ENCODE measurements around the gene ATP5F1E.
"Not testable (repeated sequence)": the region's sequence is repeated elsewhere in the genome, so short reads cannot be mapped to it uniquely, and the experiment has no call there.

ATP5F1E gene

GRCh38 chr20:59042796-59043631 is 10.9 kb upstream of the ATP5F1E start:
- peak; percentile 96 for DNase-seq

- DNase-seq = no peak
Measured at GRCh38 chr20:59042151-59042795, 10.1 kb upstream of the ATP5F1E start, which contains the start of gene PRELID3B. Gene PRELID3B (minus strand): TSS chr20:59042786. CDS start chr20:59042730, 56 bp downstream.

- DNase-seq = not testable (repeated sequence)
Measured at GRCh38 chr20:59041487-59041886, 9.4 kb upstream of the ATP5F1E start.

- no peak for DNase-seq
Measured at GRCh38 chr20:59040667-59041066, 8.5 kb upstream of the ATP5F1E start.

- DNase-seq = no peak
Measured at GRCh38 chr20:59039233-59039632, 7.1 kb upstream of the ATP5F1E start.

GRCh38 chr20:59037386-59037785 is 5.3 kb upstream of the ATP5F1E start:
- no peak for DNase-seq

- no peak for DNase-seq
Measured at GRCh38 chr20:59035381-59035780, 3.2 kb upstream of the ATP5F1E start.

- no peak for DNase-seq
Measured at GRCh38 chr20:59033616-59034165, 1.6 kb upstream of the ATP5F1E start.

- DNase-seq = no peak
Measured at GRCh38 chr20:59033093-59033492, 958 bp upstream of the ATP5F1E start.

- DNase-seq = no peak
Measured at GRCh38 chr20:59032713-59033059, 551 bp upstream of the ATP5F1E start.

GRCh38 chr20:59031564-59032022 is 542 bp downstream of the ATP5F1E start:
- DNase-seq = no peak

GRCh38 chr20:59030911-59031563 is 1.1 kb downstream of the ATP5F1E start:
- DNase-seq = no peak

- no peak for DNase-seq
Measured at GRCh38 chr20:59028812-59029211, 3.3 kb downstream of the ATP5F1E start.

- DNase-seq = no peak
Measured at GRCh38 chr20:59027741-59028320, 4.3 kb downstream of the ATP5F1E start.

- DNase-seq = no peak
Measured at GRCh38 chr20:59026904-59027740, 5.0 kb downstream of the ATP5F1E start.

GRCh38 chr20:59025511-59025910 is 6.6 kb downstream of the ATP5F1E start:
- no peak for DNase-seq

GRCh38 chr20:59025086-59025485 is 7.0 kb downstream of the ATP5F1E start:
- no peak for DNase-seq

GRCh38 chr20:59024111-59024530 is 8.0 kb downstream of the ATP5F1E start:
- no peak for DNase-seq

GRCh38 chr20:59023616-59024015 is 8.5 kb downstream of the ATP5F1E start:
- DNase-seq = no peak

- peak; percentile 0 for DNase-seq
Measured at GRCh38 chr20:59022754-59023153, 9.4 kb downstream of the ATP5F1E start.

- DNase-seq = peak; percentile 1
Measured at GRCh38 chr20:59020938-59021551, 11.1 kb downstream of the ATP5F1E start.

- DNase-seq = peak; percentile 1
Measured at GRCh38 chr20:59019217-59019616, 12.9 kb downstream of the ATP5F1E start, which contains the start of gene TUBB1. Gene TUBB1 (plus strand): TSS chr20:59019429. CDS start chr20:59019523, 94 bp downstream.
